HG03354 (cell line): ENCODE results near the gene TRAF7.

Experiments used
- ATAC-seq: cut with Tn5 transposase; IDR thresholded peaks from one replicate; pipeline ENCODE4 v1.9.1; 2021; ENCODE audit warnings: mild to moderate bottlenecking; ENCODE audit not compliant: unreplicated experiment, poor library complexity, severe bottlenecking

TRAF7 gene

GRCh38 chr16:2143878-2144485 lies 11.6 kb upstream of the TRAF7 start:
- no peak for ATAC-seq

GRCh38 chr16:2145843-2146242 lies 9.7 kb upstream of the TRAF7 start:
- no peak for ATAC-seq

- no peak for ATAC-seq
These were observed 8.2 kb upstream of the TRAF7 start for GRCh38 chr16:2147378-2147777.

- peak; percentile 48 for ATAC-seq
These were observed 7.5 kb upstream of the TRAF7 start, which contains the start of gene RAB26 for GRCh38 chr16:2147981-2148671. Gene RAB26 (plus strand): TSS chr16:2148625. CDS start chr16:2148784, 159 bp downstream.

GRCh38 chr16:2148714-2149629 lies 6.6 kb upstream of the TRAF7 start:
- peak; percentile 15 for ATAC-seq

GRCh38 chr16:2149630-2150417 lies 5.8 kb upstream of the TRAF7 start:
- ATAC-seq = no peak

GRCh38 chr16:2150418-2151187 lies 5.0 kb upstream of the TRAF7 start:
- no peak for ATAC-seq

- ATAC-seq = no peak
These were observed 4.1 kb upstream of the TRAF7 start for GRCh38 chr16:2151188-2152091.

GRCh38 chr16:2152695-2153506 lies 2.7 kb upstream of the TRAF7 start:
- ATAC-seq = no peak

- no peak for ATAC-seq
These were observed 970 bp upstream of the TRAF7 start for GRCh38 chr16:2154533-2155090.

GRCh38 chr16:2155977-2156848 lies 631 bp downstream of the TRAF7 start:
- ATAC-seq = no peak

GRCh38 chr16:2156849-2157224 lies 1.3 kb downstream of the TRAF7 start:
- ATAC-seq = no peak

GRCh38 chr16:2157480-2158261 lies 2.1 kb downstream of the TRAF7 start:
- ATAC-seq = no peak

GRCh38 chr16:2158262-2158638 lies 2.7 kb downstream of the TRAF7 start:
- no peak for ATAC-seq

- ATAC-seq = no peak
These were observed 3.7 kb downstream of the TRAF7 start for GRCh38 chr16:2159175-2159838.
